NCI-H1048 (cell line): ENCODE data around the gene LPP.
"Not testable (repeated sequence)": the region's sequence is repeated elsewhere in the genome, so short reads cannot be mapped to it uniquely, and the experiment has no call there.

ENCODE experiments used
- DNase-seq: peaks from one replicate; lab custom pipeline; 2025; lab: John Stamatoyannopoulos, UW

The LPP gene

GRCh38 chr3:188402229-188402628, 248.3 kb downstream of the LPP start:
- DNase-seq, result no peak

GRCh38 chr3:188403404-188403803, 249.4 kb downstream of the LPP start:
- DNase-seq, result no peak

GRCh38 chr3:188404124-188404523, 250.2 kb downstream of the LPP start:
- DNase-seq, result no peak

- DNase-seq, result no peak
Measured at GRCh38 chr3:188404701-188405100, 250.7 kb downstream of the LPP start.

GRCh38 chr3:188407158-188407880, 253.4 kb downstream of the LPP start:
- DNase-seq, result no peak

- no peak for DNase-seq
Measured at GRCh38 chr3:188408831-188409230, 254.9 kb downstream of the LPP start.

- no peak for DNase-seq
Measured at GRCh38 chr3:188411750-188412149, 257.8 kb downstream of the LPP start.

- no peak for DNase-seq
Measured at GRCh38 chr3:188415196-188415595, 261.2 kb downstream of the LPP start.

- DNase-seq, result no peak
Measured at GRCh38 chr3:188416041-188416440, 262.1 kb downstream of the LPP start.

- DNase-seq, result no peak
Measured at GRCh38 chr3:188417271-188417696, 263.3 kb downstream of the LPP start.

- no peak for DNase-seq
Measured at GRCh38 chr3:188417766-188418165, 263.8 kb downstream of the LPP start.

GRCh38 chr3:188421151-188421821, 267.3 kb downstream of the LPP start:
- no peak for DNase-seq

GRCh38 chr3:188421836-188422540, 268.0 kb downstream of the LPP start:
- no peak for DNase-seq

GRCh38 chr3:188427981-188428380, 274.0 kb downstream of the LPP start:
- not testable (repeated sequence) for DNase-seq

- DNase-seq, result no peak
Measured at GRCh38 chr3:188431040-188431439, 277.1 kb downstream of the LPP start.

- DNase-seq, result no peak
Measured at GRCh38 chr3:188431553-188431952, 277.6 kb downstream of the LPP start.

GRCh38 chr3:188432802-188433520, 279.0 kb downstream of the LPP start:
- DNase-seq, result no peak

GRCh38 chr3:188433521-188434150, 279.7 kb downstream of the LPP start:
- DNase-seq, result no peak

- DNase-seq, result no peak
Measured at GRCh38 chr3:188434594-188434993, 280.6 kb downstream of the LPP start.

GRCh38 chr3:188435266-188435665, 281.3 kb downstream of the LPP start:
- no peak for DNase-seq

GRCh38 chr3:188437926-188438325, 284.0 kb downstream of the LPP start:
- no peak for DNase-seq

- no peak for DNase-seq
Measured at GRCh38 chr3:188439080-188439479, 285.1 kb downstream of the LPP start.
